ENCODE measurements around the gene GPM6B.

DNA sequence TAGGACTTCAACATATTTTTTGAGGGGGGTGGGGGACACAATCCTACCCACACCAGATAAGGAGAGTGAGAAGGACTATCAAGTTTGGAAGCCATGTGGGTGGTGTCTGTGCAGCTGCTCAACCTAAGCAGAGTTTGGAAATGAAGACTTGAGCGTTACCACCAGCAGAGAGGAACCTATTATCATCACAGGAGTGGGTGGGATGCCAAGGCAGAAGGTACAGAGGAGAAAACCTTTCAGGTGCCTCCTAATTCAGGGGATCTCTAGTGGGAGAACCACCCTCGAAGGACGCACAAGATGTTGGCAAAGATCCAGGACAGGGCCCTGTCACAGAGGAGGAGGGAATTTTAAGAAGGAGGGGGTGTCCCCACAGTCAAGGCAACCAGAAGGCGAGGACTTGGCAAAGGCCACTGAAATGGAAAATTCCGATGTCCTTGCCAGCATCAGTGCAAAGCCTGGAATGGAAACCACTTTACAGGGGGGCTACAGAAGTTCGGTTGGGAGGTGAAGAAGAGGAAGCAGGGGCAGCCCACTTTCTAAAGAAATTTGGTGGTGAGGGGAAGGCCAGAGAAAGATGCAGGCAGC is 8.4 kb upstream of the GPM6B start:
- TF ChIP-seq, protein P1, sequence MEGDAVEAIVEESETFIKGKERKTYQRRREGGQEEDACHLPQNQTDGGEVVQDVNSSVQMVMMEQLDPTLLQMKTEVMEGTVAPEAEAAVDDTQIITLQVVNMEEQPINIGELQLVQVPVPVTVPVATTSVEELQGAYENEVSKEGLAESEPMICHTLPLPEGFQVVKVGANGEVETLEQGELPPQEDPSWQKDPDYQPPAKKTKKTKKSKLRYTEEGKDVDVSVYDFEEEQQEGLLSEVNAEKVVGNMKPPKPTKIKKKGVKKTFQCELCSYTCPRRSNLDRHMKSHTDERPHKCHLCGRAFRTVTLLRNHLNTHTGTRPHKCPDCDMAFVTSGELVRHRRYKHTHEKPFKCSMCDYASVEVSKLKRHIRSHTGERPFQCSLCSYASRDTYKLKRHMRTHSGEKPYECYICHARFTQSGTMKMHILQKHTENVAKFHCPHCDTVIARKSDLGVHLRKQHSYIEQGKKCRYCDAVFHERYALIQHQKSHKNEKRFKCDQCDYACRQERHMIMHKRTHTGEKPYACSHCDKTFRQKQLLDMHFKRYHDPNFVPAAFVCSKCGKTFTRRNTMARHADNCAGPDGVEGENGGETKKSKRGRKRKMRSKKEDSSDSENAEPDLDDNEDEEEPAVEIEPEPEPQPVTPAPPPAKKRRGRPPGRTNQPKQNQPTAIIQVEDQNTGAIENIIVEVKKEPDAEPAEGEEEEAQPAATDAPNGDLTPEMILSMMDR (conservative IDR thresholded peaks at IDR 0.05; ENCODE audit: low read depth in 2 of 2): no peak
- no peak for TF ChIP-seq POLR2AphosphoS5 (IDR thresholded peaks at IDR 0.05; ENCODE audit: low read depth)
- TF ChIP-seq JUNB (IDR thresholded peaks at IDR 0.05; ENCODE audit: unreplicated experiment): no peak
- TF ChIP-seq, protein P2, sequence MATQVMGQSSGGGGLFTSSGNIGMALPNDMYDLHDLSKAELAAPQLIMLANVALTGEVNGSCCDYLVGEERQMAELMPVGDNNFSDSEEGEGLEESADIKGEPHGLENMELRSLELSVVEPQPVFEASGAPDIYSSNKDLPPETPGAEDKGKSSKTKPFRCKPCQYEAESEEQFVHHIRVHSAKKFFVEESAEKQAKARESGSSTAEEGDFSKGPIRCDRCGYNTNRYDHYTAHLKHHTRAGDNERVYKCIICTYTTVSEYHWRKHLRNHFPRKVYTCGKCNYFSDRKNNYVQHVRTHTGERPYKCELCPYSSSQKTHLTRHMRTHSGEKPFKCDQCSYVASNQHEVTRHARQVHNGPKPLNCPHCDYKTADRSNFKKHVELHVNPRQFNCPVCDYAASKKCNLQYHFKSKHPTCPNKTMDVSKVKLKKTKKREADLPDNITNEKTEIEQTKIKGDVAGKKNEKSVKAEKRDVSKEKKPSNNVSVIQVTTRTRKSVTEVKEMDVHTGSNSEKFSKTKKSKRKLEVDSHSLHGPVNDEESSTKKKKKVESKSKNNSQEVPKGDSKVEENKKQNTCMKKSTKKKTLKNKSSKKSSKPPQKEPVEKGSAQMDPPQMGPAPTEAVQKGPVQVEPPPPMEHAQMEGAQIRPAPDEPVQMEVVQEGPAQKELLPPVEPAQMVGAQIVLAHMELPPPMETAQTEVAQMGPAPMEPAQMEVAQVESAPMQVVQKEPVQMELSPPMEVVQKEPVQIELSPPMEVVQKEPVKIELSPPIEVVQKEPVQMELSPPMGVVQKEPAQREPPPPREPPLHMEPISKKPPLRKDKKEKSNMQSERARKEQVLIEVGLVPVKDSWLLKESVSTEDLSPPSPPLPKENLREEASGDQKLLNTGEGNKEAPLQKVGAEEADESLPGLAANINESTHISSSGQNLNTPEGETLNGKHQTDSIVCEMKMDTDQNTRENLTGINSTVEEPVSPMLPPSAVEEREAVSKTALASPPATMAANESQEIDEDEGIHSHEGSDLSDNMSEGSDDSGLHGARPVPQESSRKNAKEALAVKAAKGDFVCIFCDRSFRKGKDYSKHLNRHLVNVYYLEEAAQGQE (IDR thresholded peaks at IDR 0.05; ENCODE audit: unreplicated experiment): no peak
- TF ChIP-seq EZH2 (IDR thresholded peaks at IDR 0.05; ENCODE audit: low read depth, unreplicated experiment): no peak
- TF ChIP-seq, protein P3, sequence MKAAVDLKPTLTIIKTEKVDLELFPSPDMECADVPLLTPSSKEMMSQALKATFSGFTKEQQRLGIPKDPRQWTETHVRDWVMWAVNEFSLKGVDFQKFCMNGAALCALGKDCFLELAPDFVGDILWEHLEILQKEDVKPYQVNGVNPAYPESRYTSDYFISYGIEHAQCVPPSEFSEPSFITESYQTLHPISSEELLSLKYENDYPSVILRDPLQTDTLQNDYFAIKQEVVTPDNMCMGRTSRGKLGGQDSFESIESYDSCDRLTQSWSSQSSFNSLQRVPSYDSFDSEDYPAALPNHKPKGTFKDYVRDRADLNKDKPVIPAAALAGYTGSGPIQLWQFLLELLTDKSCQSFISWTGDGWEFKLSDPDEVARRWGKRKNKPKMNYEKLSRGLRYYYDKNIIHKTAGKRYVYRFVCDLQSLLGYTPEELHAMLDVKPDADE (IDR thresholded peaks at IDR 0.05): no peak
- TF ChIP-seq EZH2phosphoT487 (IDR thresholded peaks at IDR 0.05; ENCODE audit: unreplicated experiment): no peak
- TF ChIP-seq ZNF114 (CRISPR knock-in tag; IDR thresholded peaks at IDR 0.05): no peak
- TF ChIP-seq CREB1 (CRISPR knock-in tag; IDR thresholded peaks at IDR 0.05; ENCODE audit: low read depth): no peak

All from GM23338 (cell line).